Measurements from ENCODE around the gene PLXNA4. TPM values are rescaled to one million over a fixed set of nuclear protein-coding genes. Genes with fewer than 3 reads are reported as not detected.

Gene PLXNA4
- total RNA-seq, 1 experiment from 2014 or later, result 0.10 TPM

- DNase-seq (ENCODE audit: low read depth, low spot score) (no peak), ATAC-seq (no peak)
- TF ChIP-seq POLR2AphosphoS5 (IDR thresholded peaks at IDR 0.05; ENCODE audit: low read depth, low read length) (no peak), REST (IDR thresholded peaks at IDR 0.05; ENCODE audit: insufficient read depth in 1 of 2, low read depth in 2 of 2, low read length in 1 of 2) (no peak), SIN3A (IDR thresholded peaks at IDR 0.05; ENCODE audit: borderline replicate concordance, insufficient read depth, low read depth, low read length) (no peak), TCF7L2 (IDR thresholded peaks at IDR 0.05; ENCODE audit: low read depth, low read length) (no peak), CTCF (IDR thresholded peaks at IDR 0.05) (no peak)
- Histone ChIP-seq H3K27me3 (ENCODE audit: control insufficient read depth, insufficient read depth, low read length) (peaks cover 4% of the 10 kb centered on the region), H3K27ac (ENCODE audit: low read length) (no peak overlapping the region), H3K9me3 (ENCODE audit: control insufficient read depth, insufficient read depth, low read depth, low read length) (no peaks in the 10 kb centered on the region), H3K36me3 (ENCODE audit: control insufficient read depth, insufficient read depth, low read length) (no peaks in the 10 kb centered on the region), H3K4me1 (ENCODE audit: control insufficient read depth, insufficient read depth, low read length) (no peaks in the 10 kb centered on the region), H3K4me3 (ENCODE audit: low read depth in 2 of 2, low read length in 2 of 2) (no peak overlapping the region)
- intact Hi-C loops (cut with micrococcal nuclease; ENCODE audit: unreplicated experiment) (no loop called here), in situ Hi-C loops (cut with HindIII; ENCODE audit: low pct_unique_long_range_greater_than_20kb, low sequenced_read_pairs) (no loop called here)
- BruUV-seq (replicated peaks), result no TSS peak
- POLR2A ChIA-PET, result interaction anchor here (0.7 kb wide), 1 partner anchor 645 kb away, joined by 3 read pairs; no protein-coding TSS in a partner anchor
- CTCF ChIA-PET, result no interaction called here
Measured at GRCh38 chr7:132100981-132101380, 475.3 kb downstream of the PLXNA4 start.

GRCh38 chr7:132100483-132100882 lies 475.8 kb downstream of the PLXNA4 start:
- Histone ChIP-seq H3K9me3 (ENCODE audit: control insufficient read depth, insufficient read depth, low read depth, low read length) (no peaks in the 10 kb centered on the region), H3K27ac (ENCODE audit: low read length) (no peak overlapping the region), H3K36me3 (ENCODE audit: control insufficient read depth, insufficient read depth, low read length) (no peaks in the 10 kb centered on the region), H3K27me3 (ENCODE audit: control insufficient read depth, insufficient read depth, low read length) (peaks cover 4% of the 10 kb centered on the region), H3K4me3 (ENCODE audit: low read depth in 2 of 2, low read length in 2 of 2) (no peak overlapping the region), H3K4me1 (ENCODE audit: control insufficient read depth, insufficient read depth, low read length) (no peaks in the 10 kb centered on the region)
- no TSS peak for BruUV-seq (replicated peaks)
- DNase-seq (ENCODE audit: low read depth, low spot score) (no peak), ATAC-seq (no peak)
- CTCF ChIA-PET, result no interaction called here
- TF ChIP-seq CTCF (IDR thresholded peaks at IDR 0.05) (no peak), SIN3A (IDR thresholded peaks at IDR 0.05; ENCODE audit: borderline replicate concordance, insufficient read depth, low read depth, low read length) (no peak), TCF7L2 (IDR thresholded peaks at IDR 0.05; ENCODE audit: low read depth, low read length) (no peak), REST (IDR thresholded peaks at IDR 0.05; ENCODE audit: insufficient read depth in 1 of 2, low read depth in 2 of 2, low read length in 1 of 2) (no peak), POLR2AphosphoS5 (IDR thresholded peaks at IDR 0.05; ENCODE audit: low read depth, low read length) (no peak)
- POLR2A ChIA-PET, result no interaction called here
- intact Hi-C loops (cut with micrococcal nuclease; ENCODE audit: unreplicated experiment), result no loop called here
- in situ Hi-C loops (cut with HindIII; ENCODE audit: low pct_unique_long_range_greater_than_20kb, low sequenced_read_pairs), result no loop called here

Measured in Panc1 (cell line).